ENCODE data around the gene RANBP17. TPM values are rescaled to one million over a fixed set of nuclear protein-coding genes. Genes with fewer than 3 reads are reported as not detected.

Gene RANBP17
- total RNA-seq, 1 experiment from 2014 or later = not detected

DNA sequence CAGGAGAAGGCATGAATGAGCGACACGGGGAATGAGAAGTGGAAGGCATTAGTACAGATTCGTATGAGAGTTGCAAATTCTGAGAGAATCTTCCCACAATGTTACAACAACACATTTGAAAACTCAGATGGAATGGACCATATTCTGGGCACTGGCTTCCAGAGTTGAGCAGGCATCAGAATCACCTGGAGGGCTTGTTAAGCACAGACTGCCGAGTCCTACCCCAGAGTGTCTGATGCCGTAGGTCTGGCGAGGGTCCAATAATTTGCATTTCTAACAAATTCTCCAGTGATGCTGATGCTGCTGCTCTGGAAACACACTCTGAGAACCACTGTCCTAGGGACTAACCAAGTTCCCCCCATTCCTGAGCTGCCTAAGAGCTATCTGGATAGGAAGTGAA is 444.3 kb downstream of the RANBP17 start:
- POLR2A ChIA-PET (ENCODE audit: low non-redundant PET) = no interaction called here
- no peak for DNase-seq (ENCODE audit: low spot score)
- CTCF ChIA-PET = no interaction called here
- no peak overlapping the region for H3K27ac ChIP-seq (ENCODE audit: low read depth, low read length, poor library complexity, severe bottlenecking)
- TF ChIP-seq, protein P1, sequence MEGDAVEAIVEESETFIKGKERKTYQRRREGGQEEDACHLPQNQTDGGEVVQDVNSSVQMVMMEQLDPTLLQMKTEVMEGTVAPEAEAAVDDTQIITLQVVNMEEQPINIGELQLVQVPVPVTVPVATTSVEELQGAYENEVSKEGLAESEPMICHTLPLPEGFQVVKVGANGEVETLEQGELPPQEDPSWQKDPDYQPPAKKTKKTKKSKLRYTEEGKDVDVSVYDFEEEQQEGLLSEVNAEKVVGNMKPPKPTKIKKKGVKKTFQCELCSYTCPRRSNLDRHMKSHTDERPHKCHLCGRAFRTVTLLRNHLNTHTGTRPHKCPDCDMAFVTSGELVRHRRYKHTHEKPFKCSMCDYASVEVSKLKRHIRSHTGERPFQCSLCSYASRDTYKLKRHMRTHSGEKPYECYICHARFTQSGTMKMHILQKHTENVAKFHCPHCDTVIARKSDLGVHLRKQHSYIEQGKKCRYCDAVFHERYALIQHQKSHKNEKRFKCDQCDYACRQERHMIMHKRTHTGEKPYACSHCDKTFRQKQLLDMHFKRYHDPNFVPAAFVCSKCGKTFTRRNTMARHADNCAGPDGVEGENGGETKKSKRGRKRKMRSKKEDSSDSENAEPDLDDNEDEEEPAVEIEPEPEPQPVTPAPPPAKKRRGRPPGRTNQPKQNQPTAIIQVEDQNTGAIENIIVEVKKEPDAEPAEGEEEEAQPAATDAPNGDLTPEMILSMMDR (conservative IDR thresholded peaks at IDR 0.05; ENCODE audit: low read depth, low read length) = no peak
- TF ChIP-seq EZH2 (IDR thresholded peaks at IDR 0.05; ENCODE audit: borderline replicate concordance, low read depth, low read length, poor library complexity, severe bottlenecking) = no peak
- no peaks in the 10 kb centered on the region for H3K9me3 ChIP-seq (ENCODE audit: low read depth, low read length, poor library complexity, severe bottlenecking)
- BruUV-seq (replicated peaks) = no TSS peak
- no peaks in the 10 kb centered on the region for H3K4me1 ChIP-seq (ENCODE audit: insufficient read depth, low read length, poor library complexity, severe bottlenecking)
- H3K36me3 ChIP-seq (ENCODE audit: insufficient read depth, low read length, poor library complexity, severe bottlenecking) = no peaks in the 10 kb centered on the region
- intact Hi-C loops (cut with micrococcal nuclease; ENCODE audit: unreplicated experiment) = no loop called here
- H3K27me3 ChIP-seq (replicated peaks; ENCODE audit: insufficient read depth, low read depth, low read length, poor library complexity) = peaks cover 97% of the 10 kb centered on the region
- no peak overlapping the region for H3K4me3 ChIP-seq (ENCODE audit: low read depth, low read length, poor library complexity, severe bottlenecking)

DNA sequence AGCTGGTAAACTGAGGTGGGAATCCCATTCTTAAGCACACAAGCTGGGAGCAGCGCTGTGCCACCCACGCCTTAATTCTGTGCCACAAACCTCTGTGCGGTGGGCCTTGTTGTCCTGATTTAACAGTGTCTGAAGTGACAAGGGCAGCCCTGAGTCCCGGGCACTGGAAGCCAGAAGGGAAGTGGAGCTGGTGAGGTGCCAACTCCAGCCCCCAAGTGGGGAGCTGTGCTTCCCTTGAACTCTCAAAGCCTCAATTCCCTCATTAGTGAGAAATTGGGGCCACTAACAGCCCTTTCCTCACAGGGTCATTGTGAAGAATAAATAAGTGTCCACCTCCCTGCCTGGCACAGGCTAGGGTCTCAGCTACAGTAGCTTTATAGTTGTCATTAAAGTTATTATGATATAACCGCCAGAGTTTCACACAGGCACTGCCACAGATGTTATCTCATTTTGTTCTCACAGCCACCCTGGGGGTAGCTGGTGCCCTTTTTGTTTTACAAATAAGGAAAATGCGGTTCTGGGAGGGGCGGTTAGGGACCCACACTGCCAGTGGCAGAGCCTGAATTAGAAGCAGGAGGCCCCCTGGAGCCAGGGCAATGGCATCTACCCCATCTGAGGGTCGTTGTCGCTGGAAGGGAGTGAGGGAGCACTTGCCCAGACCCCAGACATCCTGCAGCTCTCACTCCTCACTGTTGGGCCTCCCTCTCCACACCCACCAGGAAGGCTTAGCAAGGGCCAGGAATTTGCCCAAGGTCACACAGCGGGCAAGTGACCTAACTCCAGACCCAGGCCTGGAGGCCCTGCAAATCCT is 445.2 kb downstream of the RANBP17 start:
- no peak for DNase-seq (ENCODE audit: low spot score)
- Histone ChIP-seq H3K9me3 (ENCODE audit: low read depth, low read length, poor library complexity, severe bottlenecking) (no peaks in the 10 kb centered on the region), H3K36me3 (ENCODE audit: insufficient read depth, low read length, poor library complexity, severe bottlenecking) (no peaks in the 10 kb centered on the region), H3K4me1 (ENCODE audit: insufficient read depth, low read length, poor library complexity, severe bottlenecking) (no peaks in the 10 kb centered on the region), H3K27ac (ENCODE audit: low read depth, low read length, poor library complexity, severe bottlenecking) (no peak overlapping the region), H3K27me3 (replicated peaks; ENCODE audit: insufficient read depth, low read depth, low read length, poor library complexity) (peaks cover 100% of the 10 kb centered on the region), H3K4me3 (ENCODE audit: low read depth, low read length, poor library complexity, severe bottlenecking) (no peak overlapping the region)
- POLR2A ChIA-PET (ENCODE audit: low non-redundant PET) = no interaction called here
- CTCF ChIA-PET = no interaction called here
- no TSS peak for BruUV-seq (replicated peaks)
- intact Hi-C loops (cut with micrococcal nuclease; ENCODE audit: unreplicated experiment) = no loop called here
- TF ChIP-seq EZH2 (IDR thresholded peaks at IDR 0.05; ENCODE audit: borderline replicate concordance, low read depth, low read length, poor library complexity, severe bottlenecking) = peak; percentile 41
- TF ChIP-seq, protein P1 (conservative IDR thresholded peaks at IDR 0.05; ENCODE audit: low read depth, low read length) = no peak

- no peak for TF ChIP-seq EZH2 (IDR thresholded peaks at IDR 0.05; ENCODE audit: borderline replicate concordance, low read depth, low read length, poor library complexity, severe bottlenecking)
- TF ChIP-seq, protein P1 (conservative IDR thresholded peaks at IDR 0.05; ENCODE audit: low read depth, low read length) = no peak
- POLR2A ChIA-PET (ENCODE audit: low non-redundant PET) = no interaction called here
- intact Hi-C loops (cut with micrococcal nuclease; ENCODE audit: unreplicated experiment) = no loop called here
- Histone ChIP-seq H3K4me3 (ENCODE audit: low read depth, low read length, poor library complexity, severe bottlenecking) (no peak overlapping the region), H3K27me3 (replicated peaks; ENCODE audit: insufficient read depth, low read depth, low read length, poor library complexity) (peaks cover 100% of the 10 kb centered on the region), H3K27ac (ENCODE audit: low read depth, low read length, poor library complexity, severe bottlenecking) (no peak overlapping the region), H3K36me3 (ENCODE audit: insufficient read depth, low read length, poor library complexity, severe bottlenecking) (no peaks in the 10 kb centered on the region), H3K4me1 (ENCODE audit: insufficient read depth, low read length, poor library complexity, severe bottlenecking) (no peaks in the 10 kb centered on the region), H3K9me3 (ENCODE audit: low read depth, low read length, poor library complexity, severe bottlenecking) (no peaks in the 10 kb centered on the region)
- DNase-seq (ENCODE audit: low spot score) = no peak
- CTCF ChIA-PET = no interaction called here
- no TSS peak for BruUV-seq (replicated peaks)
Observed at GRCh38 chr5:171307789-171308452, 446.1 kb downstream of the RANBP17 start.

Measured in A673 (cell line).